ENCODE measurements around the gene NLE1.

- TF ChIP-seq CTCF (IDR thresholded peaks at IDR 0.05) (no peak), POLR2A (IDR thresholded peaks at IDR 0.05) (no peak), POLR2AphosphoS5 (IDR thresholded peaks at IDR 0.05; ENCODE audit: insufficient read depth in 1 of 2, low read depth in 1 of 2) (no peak)
These were observed 25.3 kb downstream of the NLE1 start for GRCh38 chr17:35116845-35117244.
